Endothelial cell of umbilical vein (primary cell): ENCODE results near the gene PTPDC1. TPM values are rescaled to one million over a fixed set of nuclear protein-coding genes. Genes with fewer than 3 reads are reported as not detected.

Experiments
- BruUV-seq: library from RNA; stranded (reverse); fragments of 400-500 nt; replicated peaks from 2 replicates; lab custom pipeline; 2021; lab: Mats Ljungman, UMichigan
- CTCF ChIA-PET: fragments of 300-600, 350-600 bp; sonication (Branson Sonifier 250); formaldehyde crosslinking; loops from one replicate; lab custom pipeline; 2021; ENCODE audit warnings: antibody characterized with exemption, inconsistent platforms; lab: Charles Lee
- POLR2A ChIA-PET: fragments of 300-600, 350-600 bp; sonication (Branson Sonifier 250); formaldehyde crosslinking; loops from one replicate; lab custom pipeline; 2021; ENCODE audit warnings: antibody characterized with exemption, inconsistent platforms; lab: Charles Lee
- DNase-seq: peaks from one replicate; pipeline ENCODE4 v3.0.0-alpha.2; 2011; ENCODE audit warnings: low read depth, low spot score
- FAIRE-seq: peaks from 2 replicates; lab custom pipeline; 2011; peaks lifted over from hg19 to GRCh38; lab: Jason Lieb, UNC
- H2AFZ ChIP-seq: 2 replicates; pipeline ENCODE4 v1.6.0; 2012; ENCODE audit warnings: low read depth, low read length, control low read depth, inconsistent platforms
- H3K27ac ChIP-seq: 2 replicates; pipeline ENCODE4 v1.5.1; 2011; ENCODE audit warnings: low read depth, mild to moderate bottlenecking, control low read depth, low read length, moderate library complexity; ENCODE audit not compliant: insufficient read depth
- H3K27me3 ChIP-seq, 2 experiments: 2 replicates each; pipeline versions ENCODE4 v1.6.0 to v1.6.1; 2011; ENCODE audit warnings: low read length in 2 of 2, mixed read lengths in 1 of 2; ENCODE audit not compliant: control insufficient read depth in 2 of 2, insufficient read depth in 2 of 2
- H3K36me3 ChIP-seq, 2 experiments: 2 replicates in 1 of 2; 3 replicates in 1 of 2; pipeline ENCODE4 v1.5.1; 2011; ENCODE audit warnings: low read length in 2 of 2, mild to moderate bottlenecking in 1 of 2, moderate library complexity in 1 of 2; ENCODE audit not compliant: control insufficient read depth in 2 of 2, insufficient read depth in 2 of 2; ENCODE audit errors: extremely low read depth in 1 of 2
- H3K4me1 ChIP-seq: 3 replicates; pipeline ENCODE4 v1.5.1; 2011; ENCODE audit warnings: mild to moderate bottlenecking, low read length; ENCODE audit not compliant: control insufficient read depth, insufficient read depth; ENCODE audit errors: extremely low read depth
- H3K4me2 ChIP-seq: 2 replicates; pipeline ENCODE4 v1.6.1; 2011; ENCODE audit warnings: low read length, control low read depth, mixed read lengths; ENCODE audit not compliant: insufficient read depth
- H3K4me3 ChIP-seq, 3 experiments: fragments of 200-600 bp in 1 of 3; sonication (generic), shearing (Covaris generic) in 1 of 3; replicated peaks in 1 of 3; 2 replicates each; pipeline ENCODE4 v1.5.1; 2011 to 2016; ENCODE audit warnings: control low read depth in 3 of 3, low read length in 3 of 3, mild to moderate bottlenecking in 2 of 3, inconsistent platforms in 1 of 3, low read depth in 1 of 3, moderate library complexity in 1 of 3; ENCODE audit not compliant: insufficient read depth in 1 of 3
- H3K79me2 ChIP-seq: 2 replicates; pipeline ENCODE4 v1.6.0; 2012; ENCODE audit warnings: low read length, inconsistent platforms; ENCODE audit not compliant: control insufficient read depth, insufficient read depth
- H3K9ac ChIP-seq: replicated peaks from 2 replicates; pipeline ENCODE3; 2011; ENCODE audit warnings: low read length, control low read depth; ENCODE audit not compliant: insufficient read depth; ENCODE audit errors: extremely low read depth
- H3K9me1 ChIP-seq: replicated peaks from 3 replicates; pipeline ENCODE4 v1.6.0; 2011; ENCODE audit warnings: mild to moderate bottlenecking, low read length; ENCODE audit not compliant: control insufficient read depth, insufficient read depth; ENCODE audit errors: extremely low read depth
- H3K9me3 ChIP-seq: replicated peaks from 2 replicates; pipeline ENCODE4 v1.5.1; 2012; ENCODE audit warnings: low read length, inconsistent platforms; ENCODE audit not compliant: control insufficient read depth, insufficient read depth
- H4K20me1 ChIP-seq: replicated peaks from 2 replicates; pipeline ENCODE3; 2011; ENCODE audit warnings: mild to moderate bottlenecking, low read length; ENCODE audit not compliant: control insufficient read depth, insufficient read depth; ENCODE audit errors: extremely low read depth
- CTCF ChIP-seq, 2 donors: IDR thresholded peaks; 1 replicate in 1 of 2; 2 replicates in 1 of 2; pipeline ENCODE4 v1.5.1; 2011; ENCODE audit warnings: low read length in 2 of 2, mild to moderate bottlenecking in 2 of 2, moderate library complexity in 2 of 2, control low read depth in 1 of 2, inconsistent platforms in 1 of 2, low read depth in 1 of 2; ENCODE audit not compliant: insufficient read depth in 1 of 2; ENCODE audit errors: extremely low read depth in 1 of 2
- EZH2 ChIP-seq: IDR thresholded peaks from 2 replicates; pipeline ENCODE4 v1.6.1; 2012; ENCODE audit warnings: borderline replicate concordance, low read depth, mild to moderate bottlenecking, moderate library complexity, low read length, inconsistent platforms; ENCODE audit not compliant: severe bottlenecking
- FOS ChIP-seq: IDR thresholded peaks from 2 replicates; pipeline ENCODE4 v1.6.1; 2011; ENCODE audit warnings: mild to moderate bottlenecking, low read length, moderate library complexity, borderline replicate concordance; ENCODE audit not compliant: insufficient read depth
- GATA2 ChIP-seq: IDR thresholded peaks from 2 replicates; pipeline ENCODE4 v1.7.0; 2011; ENCODE audit warnings: low read depth, mild to moderate bottlenecking, moderate library complexity, mixed read lengths, low read length; ENCODE audit not compliant: insufficient read length, insufficient read depth
- JUN ChIP-seq: IDR thresholded peaks from 2 replicates; pipeline ENCODE4 v1.6.1; 2011; ENCODE audit warnings: borderline replicate concordance, low read depth; ENCODE audit not compliant: insufficient read length, insufficient read depth
- MAX ChIP-seq: IDR thresholded peaks from 2 replicates; pipeline ENCODE4 v1.6.1; 2011; ENCODE audit not compliant: insufficient read depth, insufficient read length
- MYC ChIP-seq: IDR thresholded peaks from one replicate; pipeline ENCODE4 v1.6.1; 2011; ENCODE audit warnings: mild to moderate bottlenecking, low read depth, low read length
- POLR2A ChIP-seq: IDR thresholded peaks from 2 replicates; pipeline ENCODE4 v1.6.1; 2012; ENCODE audit warnings: low read depth, mild to moderate bottlenecking, control low read depth, low read length
- dilution Hi-C: fragments of 300-500 bp; cut with MboI; formaldehyde crosslinking; loops from one replicate; pipeline ENCODE4 v1.15.0; 2019; ENCODE audit warnings: low sequenced_read_pairs; ENCODE audit not compliant: extremely low pct_ligation_motif_present
- intact Hi-C: fragments of 100-400 bp; cut with micrococcal nuclease; formaldehyde crosslinking; loops from one replicate; pipeline ENCODE4 v1.10.0; 2022
- polyA plus RNA-seq, 4 experiments: library from polyadenylated mRNA; depleted of rRNA in 3 of 4; stranded (reverse) in 3 of 4; unstranded in 1 of 4; fragments of >200 nt; gene quantifications; 2 replicates each; pipeline versions ENCODE4 v1.2.1 to v1.2.3, GENCODE V29; 2011 to 2012; ENCODE audit warnings: missing spikeins in 1 of 4
- total RNA-seq: library from RNA; stranded (reverse); gene quantifications from 2 replicates; pipeline ENCODE4 v1.2.3, GENCODE V29; 2021

The PTPDC1 gene
- total and polyA plus RNA-seq, 2 donors (not counting 3 experiments of a cell fraction or from before 2014, with no cell fraction given) = 4.3 to 9.1 TPM

- DNase-seq (no peak), FAIRE-seq (no peak)
- ChIA-PET CTCF (no interaction called here), POLR2A (no interaction called here)
- intact Hi-C loops (no loop called here), dilution Hi-C loops (no loop called here)
- no peak overlapping the region for H3K27ac ChIP-seq
- H3K4me2 ChIP-seq = no peak overlapping the region
- H3K36me3 ChIP-seq = no peaks in the 10 kb centered on the region
- H3K9me3 ChIP-seq = no peaks in the 10 kb centered on the region
- no peak overlapping the region for H3K9ac ChIP-seq
- no peaks in the 10 kb centered on the region for H3K79me2 ChIP-seq
- no TSS peak for BruUV-seq
- H3K27me3 ChIP-seq = no peaks in the 10 kb centered on the region
- H3K9me1 ChIP-seq = no peaks in the 10 kb centered on the region
- no peak overlapping the region for H3K4me3 ChIP-seq
- no peak overlapping the region for H2AFZ ChIP-seq
- no peaks in the 10 kb centered on the region for H4K20me1 ChIP-seq
- no peak for TF ChIP-seq MYC
- TF ChIP-seq MAX = no peak
- TF ChIP-seq FOS = no peak
- TF ChIP-seq JUN = no peak
- no peak for TF ChIP-seq GATA2
- TF ChIP-seq POLR2A = no peak
- TF ChIP-seq CTCF (IDR thresholded peaks at IDR 0.05; ENCODE audit: extremely low read depth in 1 of 2, insufficient read depth in 1 of 2, low read depth in 1 of 2, low read length in 2 of 2) = no peak
- no peak for TF ChIP-seq EZH2
- H3K4me1 ChIP-seq = peaks cover 11% of the 10 kb centered on the region
These were observed 7.7 kb upstream of the PTPDC1 start for GRCh38 chr9:94076557-94076956.
